ENCODE measurements around the gene POGK.

POGK gene

GRCh38 chr1:166859597-166859996, 20.3 kb downstream of the POGK start:
- H3K27me3 ChIP-seq (ENCODE audit: control insufficient read depth in 3 of 3, insufficient read depth in 3 of 3, low read depth in 1 of 3, low read length in 3 of 3), result no peaks in the 10 kb centered on the region
- no peak overlapping the region for H2BK15ac ChIP-seq (ENCODE audit: low read length)
- WGBS, 2 donors (ENCODE audit: extremely low coverage in 2 of 2, insufficient read length in 2 of 2, insufficient replicate concordance in 1 of 2), result no CpG with 5 or more reads among the region's 5 CpGs
- H3K23ac ChIP-seq (ENCODE audit: low read depth, low read length, poor library complexity), result no peak overlapping the region
- no peak overlapping the region for H3K18ac ChIP-seq (ENCODE audit: low read length)
- H4K8ac ChIP-seq (ENCODE audit: low read depth, low read length), result no peak overlapping the region
- H3K14ac ChIP-seq (ENCODE audit: low read length), result peak overlapping the region; percentile 27
- peaks cover 2% of the 10 kb centered on the region for H3K79me1 ChIP-seq (ENCODE audit: low read depth, low read length)
- no peak overlapping the region for H2BK12ac ChIP-seq (ENCODE audit: low read length)
- H3K4me3 ChIP-seq (ENCODE audit: low read length in 2 of 2), result no peak overlapping the region
- peaks cover 0 to 9% of the 10 kb centered on the region in 2 donors for H3K4me1 ChIP-seq (ENCODE audit: control insufficient read depth in 2 of 2, insufficient read depth in 1 of 2, low read depth in 1 of 2, low read length in 2 of 2)
- no peak overlapping the region for H2BK5ac ChIP-seq (ENCODE audit: low read length)
- H3K9ac ChIP-seq (ENCODE audit: low read depth, low read length, poor library complexity), result no peak overlapping the region
- peaks cover 22 to 100% of the 10 kb centered on the region in 2 donors for H3K36me3 ChIP-seq (replicated peaks in 1 of 2; ENCODE audit: control insufficient read depth in 2 of 2, insufficient read depth in 2 of 2, low read length in 2 of 2)
- no peak overlapping the region for H2AK5ac ChIP-seq (ENCODE audit: low read depth, low read length)
- no peak overlapping the region for H4K91ac ChIP-seq (ENCODE audit: low read depth, low read length, poor library complexity)
- no peak overlapping the region for H3K4ac ChIP-seq (ENCODE audit: low read length)
- no peak overlapping the region for H2BK120ac ChIP-seq (ENCODE audit: low read depth, low read length)
- no peak overlapping the region for H3K27ac ChIP-seq (replicated peaks; ENCODE audit: low read length)
- no peak overlapping the region for H2AFZ ChIP-seq (ENCODE audit: low read length)
- no peak overlapping the region for H3K4me2 ChIP-seq (ENCODE audit: insufficient read depth, low read length, poor library complexity, severe bottlenecking)
- DNase-seq (ENCODE audit: low spot score), result no peak
- H3K9me3 ChIP-seq (replicated peaks in 1 of 2; ENCODE audit: control insufficient read depth in 2 of 2, insufficient read depth in 1 of 2, low read depth in 1 of 2, low read length in 2 of 2), result no peaks in the 10 kb centered on the region

DNA sequence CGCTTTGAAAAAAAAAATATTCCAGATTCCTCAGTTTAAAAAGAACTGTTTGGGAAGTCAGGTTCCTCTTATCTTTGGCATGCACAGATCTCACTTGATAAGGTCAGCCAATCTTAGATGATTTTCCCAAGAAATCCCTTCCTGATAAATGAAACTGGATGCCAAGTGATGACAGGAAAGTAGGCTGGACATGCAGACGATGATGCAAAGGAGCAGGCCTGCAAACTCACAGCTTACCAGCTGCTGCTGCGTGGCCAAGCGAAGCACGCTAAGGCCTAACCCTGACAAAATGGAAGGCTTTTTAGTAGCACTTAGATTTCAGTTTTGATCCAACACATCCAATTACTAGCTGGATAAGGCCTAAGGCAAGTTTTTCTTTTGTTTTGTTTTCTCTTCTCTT, 26.7 kb downstream of the POGK start:
- no peak overlapping the region for H3K4me2 ChIP-seq (ENCODE audit: insufficient read depth, low read length, poor library complexity, severe bottlenecking)
- peaks cover 23 to 86% of the 10 kb centered on the region in 2 donors for H3K36me3 ChIP-seq (replicated peaks in 1 of 2; ENCODE audit: control insufficient read depth in 2 of 2, insufficient read depth in 2 of 2, low read length in 2 of 2)
- H3K27ac ChIP-seq (replicated peaks; ENCODE audit: low read length), result no peak overlapping the region
- H2AFZ ChIP-seq (ENCODE audit: low read length), result no peak overlapping the region
- H2BK5ac ChIP-seq (ENCODE audit: low read length), result no peak overlapping the region
- H3K4ac ChIP-seq (ENCODE audit: low read length), result no peak overlapping the region
- H3K4me3 ChIP-seq (ENCODE audit: low read length in 2 of 2), result no peak overlapping the region
- no peak overlapping the region for H4K8ac ChIP-seq (ENCODE audit: low read depth, low read length)
- no peak overlapping the region for H3K18ac ChIP-seq (ENCODE audit: low read length)
- WGBS, 2 donors (ENCODE audit: extremely low coverage in 2 of 2, insufficient read length in 2 of 2, insufficient replicate concordance in 1 of 2), result no CpG with 5 or more reads among the region's 5 CpGs
- no peak overlapping the region for H3K9ac ChIP-seq (ENCODE audit: low read depth, low read length, poor library complexity)
- peaks cover 0 to 4% of the 10 kb centered on the region in 2 donors for H3K4me1 ChIP-seq (ENCODE audit: control insufficient read depth in 2 of 2, insufficient read depth in 1 of 2, low read depth in 1 of 2, low read length in 2 of 2)
- H2BK12ac ChIP-seq (ENCODE audit: low read length), result no peak overlapping the region
- no peak overlapping the region for H2BK15ac ChIP-seq (ENCODE audit: low read length)
- no peak for DNase-seq (ENCODE audit: low spot score)
- H3K23ac ChIP-seq (ENCODE audit: low read depth, low read length, poor library complexity), result no peak overlapping the region
- H3K27me3 ChIP-seq (ENCODE audit: control insufficient read depth in 3 of 3, insufficient read depth in 3 of 3, low read depth in 1 of 3, low read length in 3 of 3), result no peaks in the 10 kb centered on the region
- peaks cover 0 to 4% of the 10 kb centered on the region in 2 donors for H3K9me3 ChIP-seq (replicated peaks in 1 of 2; ENCODE audit: control insufficient read depth in 2 of 2, insufficient read depth in 1 of 2, low read depth in 1 of 2, low read length in 2 of 2)
- peaks cover 3% of the 10 kb centered on the region for H3K79me1 ChIP-seq (ENCODE audit: low read depth, low read length)
- no peak overlapping the region for H2BK120ac ChIP-seq (ENCODE audit: low read depth, low read length)
- peak overlapping the region; percentile 56 for H3K14ac ChIP-seq (ENCODE audit: low read length)
- no peak overlapping the region for H4K91ac ChIP-seq (ENCODE audit: low read depth, low read length, poor library complexity)
- no peak overlapping the region for H2AK5ac ChIP-seq (ENCODE audit: low read depth, low read length)

GRCh38 chr1:166868639-166869038, 29.4 kb downstream of the POGK start:
- no peak overlapping the region for H2BK15ac ChIP-seq (ENCODE audit: low read length)
- H3K27me3 ChIP-seq (ENCODE audit: control insufficient read depth in 3 of 3, insufficient read depth in 3 of 3, low read depth in 1 of 3, low read length in 3 of 3), result no peaks in the 10 kb centered on the region
- peaks cover 3% of the 10 kb centered on the region for H3K79me1 ChIP-seq (ENCODE audit: low read depth, low read length)
- peak overlapping the region; percentile 27 for H3K18ac ChIP-seq (ENCODE audit: low read length)
- peaks cover 17 to 76% of the 10 kb centered on the region in 2 donors for H3K36me3 ChIP-seq (replicated peaks in 1 of 2; ENCODE audit: control insufficient read depth in 2 of 2, insufficient read depth in 2 of 2, low read length in 2 of 2)
- no peak overlapping the region for H4K8ac ChIP-seq (ENCODE audit: low read depth, low read length)
- peaks cover 2 to 4% of the 10 kb centered on the region in 2 donors for H3K9me3 ChIP-seq (replicated peaks in 1 of 2; ENCODE audit: control insufficient read depth in 2 of 2, insufficient read depth in 1 of 2, low read depth in 1 of 2, low read length in 2 of 2)
- H2AFZ ChIP-seq (ENCODE audit: low read length), result no peak overlapping the region
- no peak overlapping the region for H2BK120ac ChIP-seq (ENCODE audit: low read depth, low read length)
- H3K9ac ChIP-seq (ENCODE audit: low read depth, low read length, poor library complexity), result no peak overlapping the region
- H3K4me3 ChIP-seq (ENCODE audit: low read length in 2 of 2), result no peak overlapping the region
- no peak overlapping the region for H3K27ac ChIP-seq (replicated peaks; ENCODE audit: low read length)
- H3K23ac ChIP-seq (ENCODE audit: low read depth, low read length, poor library complexity), result no peak overlapping the region
- no peak overlapping the region for H3K4me2 ChIP-seq (ENCODE audit: insufficient read depth, low read length, poor library complexity, severe bottlenecking)
- no peak overlapping the region for H2BK5ac ChIP-seq (ENCODE audit: low read length)
- no peak overlapping the region for H3K14ac ChIP-seq (ENCODE audit: low read length)
- H4K91ac ChIP-seq (ENCODE audit: low read depth, low read length, poor library complexity), result no peak overlapping the region
- no peak overlapping the region for H3K4ac ChIP-seq (ENCODE audit: low read length)
- H3K4me1 ChIP-seq (ENCODE audit: control insufficient read depth in 2 of 2, insufficient read depth in 1 of 2, low read depth in 1 of 2, low read length in 2 of 2), result peaks cover 0 to 4% of the 10 kb centered on the region in 2 donors
- no peak overlapping the region for H2AK5ac ChIP-seq (ENCODE audit: low read depth, low read length)
- no peak for DNase-seq (ENCODE audit: low spot score)
- no peak overlapping the region for H2BK12ac ChIP-seq (ENCODE audit: low read length)
- WGBS, 2 donors (ENCODE audit: extremely low coverage in 2 of 2, insufficient read length in 2 of 2, insufficient replicate concordance in 1 of 2), result no CpG with 5 or more reads among the region's 7 CpGs

GRCh38 chr1:166869318-166870099, 30.2 kb downstream of the POGK start:
- Histone ChIP-seq H3K4me2 (ENCODE audit: insufficient read depth, low read length, poor library complexity, severe bottlenecking) (no peak overlapping the region), H3K23ac (ENCODE audit: low read depth, low read length, poor library complexity) (no peak overlapping the region), H2AFZ (ENCODE audit: low read length) (no peak overlapping the region), H3K79me1 (ENCODE audit: low read depth, low read length) (peaks cover 4% of the 10 kb centered on the region), H3K4me1 (ENCODE audit: control insufficient read depth in 2 of 2, insufficient read depth in 1 of 2, low read depth in 1 of 2, low read length in 2 of 2) (peaks cover 0 to 6% of the 10 kb centered on the region in 2 donors), H3K36me3 (replicated peaks in 1 of 2; ENCODE audit: control insufficient read depth in 2 of 2, insufficient read depth in 2 of 2, low read length in 2 of 2) (peaks cover 12 to 74% of the 10 kb centered on the region in 2 donors), H3K4ac (ENCODE audit: low read length) (no peak overlapping the region), H3K14ac (ENCODE audit: low read length) (no peak overlapping the region), H3K18ac (ENCODE audit: low read length) (no peak overlapping the region), H3K9me3 (replicated peaks in 1 of 2; ENCODE audit: control insufficient read depth in 2 of 2, insufficient read depth in 1 of 2, low read depth in 1 of 2, low read length in 2 of 2) (peaks cover 3 to 4% of the 10 kb centered on the region in 2 donors), H2BK15ac (ENCODE audit: low read length) (no peak overlapping the region), H2BK5ac (ENCODE audit: low read length) (no peak overlapping the region), H4K8ac (ENCODE audit: low read depth, low read length) (no peak overlapping the region), H4K91ac (ENCODE audit: low read depth, low read length, poor library complexity) (no peak overlapping the region), H3K9ac (ENCODE audit: low read depth, low read length, poor library complexity) (no peak overlapping the region), H2BK120ac (ENCODE audit: low read depth, low read length) (no peak overlapping the region), H3K27ac (replicated peaks; ENCODE audit: low read length) (no peak overlapping the region), H3K4me3 (ENCODE audit: low read length in 2 of 2) (no peak overlapping the region), H3K27me3 (ENCODE audit: control insufficient read depth in 3 of 3, insufficient read depth in 3 of 3, low read depth in 1 of 3, low read length in 3 of 3) (no peaks in the 10 kb centered on the region), H2AK5ac (ENCODE audit: low read depth, low read length) (no peak overlapping the region), H2BK12ac (ENCODE audit: low read length) (no peak overlapping the region)
- DNase-seq (ENCODE audit: low spot score), result no peak
- WGBS, 2 donors (ENCODE audit: extremely low coverage in 2 of 2, insufficient read length in 2 of 2, insufficient replicate concordance in 1 of 2), result no CpG with 5 or more reads among the region's 3 CpGs
